Peyer's patch (tissue), 4 donors: ENCODE results near the gene POU2AF1.

ENCODE experiments used
- POLR2A ChIP-seq, 2 donors: fragments of 450-650 bp; IDR thresholded peaks; one replicate each; pipeline ENCODE4 v1.5.1; 2017; ENCODE audit warnings: antibody characterized with exemption in 2 of 2, mild to moderate bottlenecking in 2 of 2, moderate library complexity in 2 of 2
- TF ChIP-seq, protein P1 (sequence below), 6 experiments: fragments of 450-650 bp in 4 of 6; fragments of 200-600 bp in 2 of 6; sonication (generic) in 1 of 6; IDR thresholded peaks; one replicate each; pipeline ENCODE4 v1.5.1; 2017 to 2019; ENCODE audit warnings: antibody characterized with exemption in 6 of 6, mild to moderate bottlenecking in 3 of 6, moderate library complexity in 1 of 6

DNA sequence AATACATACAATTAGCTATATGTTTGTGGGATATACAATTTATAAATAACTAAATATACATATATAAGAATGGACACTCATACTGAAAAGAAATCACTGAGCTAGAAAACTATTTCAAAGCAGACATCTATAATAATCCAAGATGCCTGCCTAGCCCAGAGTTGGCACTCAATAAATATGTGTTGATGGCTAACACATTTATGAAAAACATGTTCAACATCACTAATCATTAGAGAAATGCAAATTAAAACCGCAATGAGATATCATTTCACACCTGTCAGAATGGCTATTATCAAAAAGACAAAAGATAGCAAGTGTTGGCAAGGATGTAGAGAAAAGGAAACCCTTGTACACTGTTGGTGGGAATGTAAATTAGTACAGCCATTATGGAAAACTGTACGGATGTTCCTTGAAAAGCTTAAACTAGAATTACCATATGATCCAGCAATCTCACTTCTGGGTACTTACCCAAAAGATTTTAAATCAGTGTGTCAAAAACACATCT lies 29.8 kb downstream of the POU2AF1 start:
- TF ChIP-seq, protein P1, sequence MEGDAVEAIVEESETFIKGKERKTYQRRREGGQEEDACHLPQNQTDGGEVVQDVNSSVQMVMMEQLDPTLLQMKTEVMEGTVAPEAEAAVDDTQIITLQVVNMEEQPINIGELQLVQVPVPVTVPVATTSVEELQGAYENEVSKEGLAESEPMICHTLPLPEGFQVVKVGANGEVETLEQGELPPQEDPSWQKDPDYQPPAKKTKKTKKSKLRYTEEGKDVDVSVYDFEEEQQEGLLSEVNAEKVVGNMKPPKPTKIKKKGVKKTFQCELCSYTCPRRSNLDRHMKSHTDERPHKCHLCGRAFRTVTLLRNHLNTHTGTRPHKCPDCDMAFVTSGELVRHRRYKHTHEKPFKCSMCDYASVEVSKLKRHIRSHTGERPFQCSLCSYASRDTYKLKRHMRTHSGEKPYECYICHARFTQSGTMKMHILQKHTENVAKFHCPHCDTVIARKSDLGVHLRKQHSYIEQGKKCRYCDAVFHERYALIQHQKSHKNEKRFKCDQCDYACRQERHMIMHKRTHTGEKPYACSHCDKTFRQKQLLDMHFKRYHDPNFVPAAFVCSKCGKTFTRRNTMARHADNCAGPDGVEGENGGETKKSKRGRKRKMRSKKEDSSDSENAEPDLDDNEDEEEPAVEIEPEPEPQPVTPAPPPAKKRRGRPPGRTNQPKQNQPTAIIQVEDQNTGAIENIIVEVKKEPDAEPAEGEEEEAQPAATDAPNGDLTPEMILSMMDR (IDR thresholded peaks at IDR 0.05): no peak
- TF ChIP-seq POLR2A (IDR thresholded peaks at IDR 0.05): no peak
